IPS DF 6.9 (cell line): Measurements from ENCODE around the gene SH2D1B.

Source experiments
- DNase-seq: peaks from one replicate; pipeline ENCODE4 v3.0.0-alpha.2; 2013; ENCODE audit warnings: low read depth, low spot score
- H3K27ac ChIP-seq: one replicate; pipeline ENCODE4 v1.5.1; 2013; ENCODE audit warnings: low read length, control low read depth
- H3K27me3 ChIP-seq: 2 replicates; pipeline ENCODE4 v1.6.1; 2013; ENCODE audit warnings: mild to moderate bottlenecking, low read length; ENCODE audit not compliant: control insufficient read depth, insufficient read depth
- H3K36me3 ChIP-seq: 2 replicates; pipeline ENCODE4 v1.6.1; 2013; ENCODE audit warnings: low read length; ENCODE audit not compliant: control insufficient read depth, insufficient read depth
- H3K4me1 ChIP-seq: 2 replicates; pipeline ENCODE4 v1.6.1; 2013; ENCODE audit warnings: low read length; ENCODE audit not compliant: control insufficient read depth, insufficient read depth
- H3K4me3 ChIP-seq: 2 replicates; pipeline ENCODE4 v1.5.1; 2013; ENCODE audit warnings: mild to moderate bottlenecking, low read length
- H3K9me3 ChIP-seq: 2 replicates; pipeline ENCODE4 v1.6.1; 2013; ENCODE audit warnings: low read length, inconsistent platforms; ENCODE audit not compliant: control insufficient read depth, insufficient read depth
- WGBS: extraction: QIAGEN DNeasy Blood & Tissue Kit; methylation state at CpG from one replicate; pipeline ENCODE4 v1.1.7; 2013; ENCODE audit warnings: mixed read lengths, missing lambda C conversion rate; ENCODE audit not compliant: insufficient read length, insufficient coverage; 5-methylcytosine and 5-hydroxymethylcytosine counted together

The SH2D1B gene

GRCh38 chr1:162351246-162351842, 60.6 kb downstream of the SH2D1B start:
- DNase-seq = no peak
- no peaks in the 10 kb centered on the region for H3K9me3 ChIP-seq
- H3K4me1 ChIP-seq = peaks cover 8% of the 10 kb centered on the region
- H3K27ac ChIP-seq = no peak overlapping the region
- H3K4me3 ChIP-seq = no peak overlapping the region
- no CpG with 5 or more reads among the region's 6 CpGs for WGBS
- 0 out of 2 replicates have a peak, but pooled peaks cover 2% of the 10 kb centered on the region for H3K36me3 ChIP-seq
- no peaks in the 10 kb centered on the region for H3K27me3 ChIP-seq

GRCh38 chr1:162349635-162350330, 62.2 kb downstream of the SH2D1B start:
- WGBS = no CpG with 5 or more reads among the region's 11 CpGs
- Histone ChIP-seq H3K27ac (no peak overlapping the region), H3K36me3 (no peaks in the 10 kb centered on the region), H3K27me3 (no peaks in the 10 kb centered on the region), H3K4me1 (peaks cover 8% of the 10 kb centered on the region), H3K4me3 (no peak overlapping the region), H3K9me3 (no peaks in the 10 kb centered on the region)
- no peak for DNase-seq

- Histone ChIP-seq H3K27me3 (no peaks in the 10 kb centered on the region), H3K36me3 (no peaks in the 10 kb centered on the region), H3K9me3 (no peaks in the 10 kb centered on the region), H3K4me3 (no peak overlapping the region), H3K4me1 (no peaks in the 10 kb centered on the region), H3K27ac (no peak overlapping the region)
- WGBS = no CpG with 5 or more reads among the region's 3 CpGs
- DNase-seq = no peak
Measured at GRCh38 chr1:162347281-162347680, 64.7 kb downstream of the SH2D1B start.
